ENCODE results near the gene TGFB3. TPM values are rescaled to one million over a fixed set of nuclear protein-coding genes. Genes with fewer than 3 reads are reported as not detected.
"Not testable (repeated sequence)": the region's sequence is repeated elsewhere in the genome, so short reads cannot be mapped to it uniquely, and the experiment has no call there.

The TGFB3 gene
- total RNA-seq, 2 donors from 2014 or later = 2.8 to 6.3 TPM

DNA sequence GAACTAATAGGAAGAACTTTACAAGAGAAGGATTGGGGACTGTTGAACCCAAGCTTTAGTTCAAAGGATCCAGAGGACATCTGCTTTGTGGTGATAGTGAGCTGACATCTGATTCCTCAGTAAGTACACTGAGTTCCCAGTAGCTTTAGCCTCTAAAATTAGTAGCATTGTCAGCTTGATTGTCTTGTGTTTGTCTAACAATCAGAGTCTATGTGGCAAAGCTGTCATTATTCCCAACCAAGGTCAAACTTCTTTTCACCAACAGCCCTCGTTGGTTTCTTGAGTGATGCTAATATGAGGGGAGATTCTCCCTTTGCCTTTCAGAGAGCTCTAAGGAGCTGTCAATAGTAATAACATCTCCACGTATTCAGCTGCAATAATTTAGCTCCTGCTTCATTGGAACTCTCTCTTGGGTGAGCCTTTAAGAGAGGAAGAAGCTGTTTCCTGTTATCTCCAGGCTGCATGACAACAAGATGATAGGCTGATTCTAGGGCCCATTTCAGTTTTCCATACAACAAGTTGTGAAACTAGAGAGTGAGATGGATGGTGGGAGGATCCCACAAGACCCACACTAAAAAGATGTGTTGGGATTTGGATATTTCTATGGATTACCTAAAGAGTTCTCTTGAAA lies 46.7 kb downstream of the TGFB3 start:
- Mint-ChIP-seq H3K36me3 (no peaks in the 10 kb centered on the region), H3K27ac (no peak overlapping the region), H3K9me3 (no peaks in the 10 kb centered on the region)
- no peak for DNase-seq (ENCODE audit: low spot score in 2 of 2)
- no peak for ATAC-seq

DNA sequence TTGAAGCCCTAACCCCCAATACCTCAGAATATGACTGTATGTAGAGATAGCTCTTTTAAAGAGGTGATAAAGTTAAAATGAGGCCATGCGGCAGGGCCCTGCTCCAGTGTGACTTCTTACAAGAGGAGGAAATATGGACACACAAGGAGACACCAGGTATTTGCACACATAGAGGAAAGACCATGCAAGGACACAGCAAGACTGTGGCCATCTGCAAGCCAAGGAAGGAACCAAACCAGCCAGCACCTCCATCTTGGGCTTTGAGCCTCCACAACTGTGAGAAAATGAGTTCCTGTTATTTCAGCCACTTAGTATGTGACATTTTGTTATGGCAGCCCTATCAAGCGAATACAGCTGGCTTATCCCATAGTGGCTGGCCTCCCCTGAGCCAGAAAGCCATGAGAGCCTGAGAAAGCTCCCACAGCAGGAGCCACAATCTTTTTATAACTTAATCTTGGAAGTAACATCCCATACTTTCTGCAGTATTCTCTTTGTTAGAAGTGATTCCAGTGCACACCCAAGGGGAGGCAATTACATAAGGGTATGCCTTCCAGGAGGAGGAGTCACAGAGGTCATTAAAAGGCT lies 48.0 kb downstream of the TGFB3 start:
- ATAC-seq = no peak
- DNase-seq (ENCODE audit: low spot score in 2 of 2) = no peak
- no peaks in the 10 kb centered on the region for H3K9me3 Mint-ChIP-seq
- H3K36me3 Mint-ChIP-seq = no peaks in the 10 kb centered on the region
- H3K27ac Mint-ChIP-seq = no peak overlapping the region

DNA sequence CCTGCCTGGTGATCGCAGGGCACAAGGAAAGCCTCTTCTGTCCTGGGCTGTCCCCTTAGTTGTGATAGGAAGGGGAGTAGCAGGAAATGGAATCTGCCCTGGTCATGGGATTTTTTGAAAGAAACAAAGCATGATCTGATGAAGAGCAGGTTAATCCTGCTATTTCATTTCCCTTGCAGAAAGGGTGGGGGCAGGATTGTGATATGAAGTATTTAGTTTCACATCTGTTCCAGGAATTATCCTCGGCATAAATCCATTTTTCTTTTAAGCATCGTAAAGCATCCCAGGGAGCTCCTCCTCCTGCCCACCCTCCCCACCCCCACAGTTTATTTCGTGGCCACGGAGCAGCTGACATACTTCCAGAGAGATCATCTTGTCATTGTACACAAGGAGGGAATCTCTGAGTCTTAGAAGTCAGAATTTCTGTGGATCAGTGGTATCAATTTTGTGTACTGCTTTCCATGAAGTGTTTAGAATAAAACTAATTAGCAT lies 53.1 kb downstream of the TGFB3 start:
- H3K27ac Mint-ChIP-seq = no peak overlapping the region
- no peaks in the 10 kb centered on the region for H3K36me3 Mint-ChIP-seq
- ATAC-seq = no peak
- no peak for DNase-seq (ENCODE audit: low spot score in 2 of 2)
- H3K9me3 Mint-ChIP-seq = no peaks in the 10 kb centered on the region

- Mint-ChIP-seq H3K27ac (no peak overlapping the region), H3K36me3 (no peaks in the 10 kb centered on the region), H3K9me3 (no peaks in the 10 kb centered on the region)
- DNase-seq (ENCODE audit: low spot score in 2 of 2) (no peak), ATAC-seq (no peak)
These were observed 54.2 kb downstream of the TGFB3 start for GRCh38 chr14:75927564-75928087.

- no peak for ATAC-seq
- H3K9me3 Mint-ChIP-seq = no peaks in the 10 kb centered on the region
- H3K36me3 Mint-ChIP-seq = no peaks in the 10 kb centered on the region
- no peak overlapping the region for H3K27ac Mint-ChIP-seq
- DNase-seq (ENCODE audit: low spot score in 2 of 2) = no peak
These were observed 55.2 kb downstream of the TGFB3 start for GRCh38 chr14:75926431-75927115.

DNA sequence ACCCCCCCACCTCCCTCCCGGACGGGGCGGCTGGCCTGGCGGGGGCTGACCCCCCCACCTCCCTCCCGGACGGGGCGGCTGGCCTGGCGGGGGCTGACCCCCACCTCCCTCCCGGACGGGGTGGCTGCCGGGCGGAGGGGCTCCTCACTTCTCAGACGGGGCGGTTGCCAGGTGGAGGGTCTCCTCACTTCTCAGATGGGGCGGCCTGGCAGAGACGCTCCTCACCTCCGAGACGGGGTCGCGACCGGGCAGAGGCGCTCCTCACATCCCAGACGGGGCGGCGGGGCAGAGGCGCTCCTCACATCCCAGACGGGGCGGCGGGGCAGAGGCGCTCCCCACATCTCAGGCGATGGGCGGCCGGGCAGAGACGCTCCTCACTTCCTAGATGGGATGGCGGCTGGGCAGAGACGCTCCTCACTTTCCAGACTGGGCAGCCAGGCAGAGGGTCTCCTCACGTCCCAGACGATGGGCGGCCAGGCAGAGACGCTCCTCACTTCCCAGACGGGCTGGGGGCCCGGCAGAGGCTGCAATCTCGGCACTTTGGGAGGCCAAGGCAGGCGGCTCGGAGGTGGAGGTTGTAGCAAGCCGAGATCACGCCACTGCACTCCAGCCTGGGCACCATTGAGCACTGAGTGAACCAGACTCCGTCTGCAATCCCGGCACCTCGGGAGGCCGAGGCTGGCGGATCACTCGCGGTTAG lies 56.5 kb downstream of the TGFB3 start:
- not testable (repeated sequence) for ATAC-seq, H3K27ac Mint-ChIP-seq, H3K36me3 Mint-ChIP-seq

DNA sequence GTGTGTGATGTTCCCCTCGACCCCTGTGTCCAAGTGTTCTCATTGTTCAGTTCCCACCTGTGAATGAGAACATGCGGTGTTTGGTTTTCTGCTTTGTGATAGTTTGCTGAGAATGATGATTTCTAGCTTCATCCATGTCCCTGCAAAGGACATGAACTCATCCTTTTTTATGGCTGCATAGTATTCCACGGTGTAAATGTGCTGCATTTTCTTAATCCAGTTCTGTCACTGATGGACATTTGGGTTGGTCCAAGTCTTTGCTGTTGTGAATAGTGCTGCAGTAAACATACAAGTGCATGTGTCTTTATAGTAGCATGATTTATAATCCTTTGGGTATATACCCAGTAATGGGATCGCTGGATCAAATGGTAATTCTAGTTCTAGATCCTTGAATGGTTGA lies 61.4 kb downstream of the TGFB3 start:
- DNase-seq (ENCODE audit: low spot score in 2 of 2); H3K9me3 Mint-ChIP-seq; H3K27ac Mint-ChIP-seq; ATAC-seq; H3K36me3 Mint-ChIP-seq: not testable (repeated sequence)

More for the DNA sequence above, 56.5 kb downstream of the TGFB3 start:
- H3K9me3 Mint-ChIP-seq; DNase-seq (ENCODE audit: low spot score in 2 of 2): not testable (repeated sequence)

- Mint-ChIP-seq H3K9me3 (peaks cover 0 to 2% of the 10 kb centered on the region in 2 donors), H3K36me3 (peaks cover 0 to 9% of the 10 kb centered on the region in 2 donors), H3K27ac (no peak overlapping the region)
- DNase-seq (ENCODE audit: low spot score in 2 of 2) = no peak
- ATAC-seq = no peak
These were observed 63.9 kb downstream of the TGFB3 start for GRCh38 chr14:75917946-75918335.

GRCh38 chr14:75917322-75917945 lies 64.4 kb downstream of the TGFB3 start:
- no peak for DNase-seq (ENCODE audit: low spot score in 2 of 2)
- Mint-ChIP-seq H3K36me3 (peaks cover 0 to 9% of the 10 kb centered on the region in 2 donors), H3K9me3 (peaks cover 0 to 2% of the 10 kb centered on the region in 2 donors), H3K27ac (peak overlapping the region in 1 of 2 donors; percentile 30)
- ATAC-seq = no peak

DNA sequence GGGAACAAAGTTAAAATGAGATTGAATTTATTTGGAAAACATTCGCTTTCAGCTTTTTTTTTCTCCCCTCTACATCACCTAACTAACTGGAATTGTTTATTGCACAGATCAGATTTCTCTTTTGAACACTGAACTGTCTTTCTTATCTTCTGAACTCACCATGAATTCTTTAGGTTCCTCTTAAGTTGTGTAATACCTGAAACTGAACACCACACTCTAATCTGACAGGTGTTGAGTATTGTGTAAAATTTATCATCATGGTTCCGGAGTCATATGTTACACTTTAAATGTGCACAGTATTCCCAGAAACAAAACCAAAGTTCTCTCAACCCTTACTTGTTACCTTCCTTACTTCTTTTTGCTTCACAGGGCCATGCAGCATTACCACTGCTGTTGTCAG lies 66.8 kb downstream of the TGFB3 start:
- Mint-ChIP-seq H3K36me3 (no peaks in the 10 kb centered on the region), H3K9me3 (no peaks in the 10 kb centered on the region), H3K27ac (no peak overlapping the region)
- ATAC-seq (no peak), DNase-seq (ENCODE audit: low spot score in 2 of 2) (no peak)

DNA sequence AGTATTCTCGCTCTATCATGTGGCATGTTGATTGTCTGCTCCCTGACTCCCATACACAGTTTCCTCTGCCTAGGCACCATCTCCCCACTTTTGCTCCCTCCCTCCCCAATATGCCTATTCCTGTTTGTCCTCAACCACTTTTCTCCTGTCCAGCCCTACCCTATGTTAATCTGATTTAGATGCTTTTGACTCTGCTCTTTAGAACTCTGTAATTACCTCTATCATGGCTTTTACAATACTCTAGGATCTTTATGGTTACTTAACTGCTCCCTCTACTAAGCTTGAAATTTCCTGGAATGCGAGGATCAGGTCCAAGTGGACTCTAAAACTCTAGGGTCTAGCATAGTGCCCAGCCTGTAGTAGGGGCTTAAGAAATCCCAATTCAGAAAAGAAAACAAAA lies 68.6 kb downstream of the TGFB3 start:
- ATAC-seq (no peak), DNase-seq (ENCODE audit: low spot score in 2 of 2) (no peak)
- no peaks in the 10 kb centered on the region for H3K36me3 Mint-ChIP-seq
- no peak overlapping the region for H3K27ac Mint-ChIP-seq
- no peaks in the 10 kb centered on the region for H3K9me3 Mint-ChIP-seq

- no peaks in the 10 kb centered on the region for H3K36me3 Mint-ChIP-seq
- peak overlapping the region in 1 of 2 donors; percentile 52 for H3K27ac Mint-ChIP-seq
- ATAC-seq (no peak), DNase-seq (ENCODE audit: low spot score in 2 of 2) (no peak)
- no peaks in the 10 kb centered on the region for H3K9me3 Mint-ChIP-seq
These were observed 69.9 kb downstream of the TGFB3 start for GRCh38 chr14:75911883-75912282.

GRCh38 chr14:75910048-75910447 lies 71.7 kb downstream of the TGFB3 start:
- ATAC-seq = no peak
- Mint-ChIP-seq H3K36me3 (no peaks in the 10 kb centered on the region), H3K27ac (no peak overlapping the region), H3K9me3 (no peaks in the 10 kb centered on the region)
- no peak for DNase-seq (ENCODE audit: low spot score in 2 of 2)

DNA sequence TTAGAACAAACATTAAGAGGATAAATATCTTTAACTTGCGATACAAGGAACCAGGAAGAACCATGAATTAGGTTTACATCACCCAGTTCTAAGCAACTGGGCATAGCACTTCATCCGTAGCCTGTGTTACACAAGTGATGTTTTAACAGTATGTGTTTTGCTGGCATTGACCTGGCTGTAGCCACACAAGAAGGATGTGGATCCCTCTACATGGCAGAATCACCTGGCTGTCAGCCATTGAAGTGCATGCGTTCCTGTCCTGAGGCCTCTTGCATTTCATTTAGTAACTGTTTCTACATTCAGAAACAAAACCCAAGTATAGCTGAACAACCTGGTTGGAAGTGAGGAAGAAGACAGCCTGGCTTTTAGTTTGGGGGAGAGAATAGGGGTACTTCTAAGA lies 72.2 kb downstream of the TGFB3 start:
- no peaks in the 10 kb centered on the region for H3K36me3 Mint-ChIP-seq
- ATAC-seq = no peak
- H3K27ac Mint-ChIP-seq = no peak overlapping the region
- DNase-seq (ENCODE audit: low spot score in 2 of 2) = no peak
- H3K9me3 Mint-ChIP-seq = no peaks in the 10 kb centered on the region
